Measurements from ENCODE around the gene SMIM20. TPM values are rescaled to one million over a fixed set of nuclear protein-coding genes. Genes with fewer than 3 reads are reported as not detected.

The SMIM20 gene
- total RNA-seq, 1 donor from 2014 or later = 31.2 TPM

GRCh38 chr4:25970226-25970675 is 56.2 kb downstream of the SMIM20 start:
- peak overlapping the region; percentile 7 for H3K4me3 ChIP-seq (ENCODE audit: low read depth, low read length)
- no peak for TF ChIP-seq CTCF (conservative IDR thresholded peaks at IDR 0.05; ENCODE audit: low read depth, low read length)
- DNase-seq (ENCODE audit: low read depth) = no peak

GRCh38 chr4:25970691-25971432 is 56.8 kb downstream of the SMIM20 start:
- no peak for DNase-seq (ENCODE audit: low read depth)
- H3K4me3 ChIP-seq (ENCODE audit: low read depth, low read length) = no peak overlapping the region
- no peak for TF ChIP-seq CTCF (conservative IDR thresholded peaks at IDR 0.05; ENCODE audit: low read depth, low read length)

GRCh38 chr4:25972366-25972765 is 58.3 kb downstream of the SMIM20 start:
- no peak for TF ChIP-seq CTCF (conservative IDR thresholded peaks at IDR 0.05; ENCODE audit: low read depth, low read length)
- no peak for DNase-seq (ENCODE audit: low read depth)
- no peak overlapping the region for H3K4me3 ChIP-seq (ENCODE audit: low read depth, low read length)

- no peak for TF ChIP-seq CTCF (conservative IDR thresholded peaks at IDR 0.05; ENCODE audit: low read depth, low read length)
Measured at GRCh38 chr4:25972984-25973745, 59.1 kb downstream of the SMIM20 start.

GRCh38 chr4:25976780-25977179 is 62.8 kb downstream of the SMIM20 start:
- DNase-seq (ENCODE audit: low read depth) = no peak
- TF ChIP-seq CTCF (conservative IDR thresholded peaks at IDR 0.05; ENCODE audit: low read depth, low read length) = no peak
- H3K4me3 ChIP-seq (ENCODE audit: low read depth, low read length) = no peak overlapping the region

More at GRCh38 chr4:25972984-25973745, 59.1 kb downstream of the SMIM20 start:
- H3K4me3 ChIP-seq (ENCODE audit: low read depth, low read length) = no peak overlapping the region
- DNase-seq (ENCODE audit: low read depth) = no peak

GRCh38 chr4:25977397-25978170 is 63.6 kb downstream of the SMIM20 start:
- DNase-seq (ENCODE audit: low read depth) = no peak
- no peak for TF ChIP-seq CTCF (conservative IDR thresholded peaks at IDR 0.05; ENCODE audit: low read depth, low read length)

More at GRCh38 chr4:25977397-25978170, 63.6 kb downstream of the SMIM20 start:
- H3K4me3 ChIP-seq (ENCODE audit: low read depth, low read length) = no peak overlapping the region

Data from epithelial cell of proximal tubule (primary cell).